ENCODE measurements around the gene GALNT9. TPM values are rescaled to one million over a fixed set of nuclear protein-coding genes. Genes with fewer than 3 reads are reported as not detected.
"Not testable (repeated sequence)": the region's sequence is repeated elsewhere in the genome, so short reads cannot be mapped to it uniquely, and the experiment has no call there.

The GALNT9 gene
- not detected for polyA plus RNA-seq (2013, experiment 1 of 4)
- 0.21 TPM for polyA plus RNA-seq (2013, experiment 2 of 4)
- polyA plus RNA-seq (2013, experiment 3 of 4) = not detected
- polyA plus RNA-seq (2013, experiment 4 of 4) = 0.16 TPM

DNA sequence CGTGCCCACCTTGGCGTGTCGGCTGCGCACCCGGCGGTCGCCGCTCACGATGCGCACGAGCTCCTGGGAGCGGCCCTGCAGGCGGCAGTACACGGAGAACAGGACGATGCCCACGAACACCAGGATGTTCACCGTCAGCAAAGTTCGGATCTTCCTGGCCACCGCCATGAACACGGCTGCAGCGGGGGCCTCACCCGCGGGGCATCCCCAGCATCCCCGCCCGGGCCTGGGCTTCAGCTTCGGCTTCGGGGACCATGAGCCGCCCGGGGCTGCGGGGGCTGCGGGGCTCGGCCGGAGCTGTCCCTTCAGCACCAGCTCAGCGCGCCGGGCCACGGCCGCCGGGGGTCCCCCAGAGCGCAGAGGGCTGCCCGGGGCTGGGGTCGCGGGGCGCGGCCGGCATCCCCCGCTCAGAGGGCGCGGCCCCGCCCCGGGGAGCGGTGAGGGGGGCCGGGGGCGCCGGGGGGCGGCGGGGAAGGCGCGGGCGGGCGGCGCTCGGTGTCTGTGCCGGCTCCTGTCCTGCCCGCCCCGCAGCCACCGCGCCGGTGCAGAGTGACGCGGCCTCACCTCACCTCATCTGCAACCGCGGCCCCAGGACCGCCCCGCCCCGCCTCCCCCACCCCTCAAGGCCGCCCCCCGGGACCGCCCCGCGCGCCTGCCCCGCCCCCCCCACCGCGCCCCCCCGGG is at the start of gene GALNT9:
Gene GALNT9 (minus strand): TSS at position 554 of the 684 bp plus-strand sequence. CDS start 386 bp downstream, at position 168.
- 60 to 64% methylated on average over 72 to 74 of the region's 86 CpGs for WGBS, 2 experiments
- peaks cover 42% of the 10 kb centered on the region for H3K27me3 ChIP-seq (ENCODE audit: control insufficient read depth, insufficient read depth, low read length, poor library complexity, severe bottlenecking)

GRCh38 chr12:132379057-132379456 is 49.7 kb upstream of the GALNT9 start:
- H3K4me1 ChIP-seq (ENCODE audit: control insufficient read depth, insufficient read depth, low read length); H3K27ac ChIP-seq (ENCODE audit: insufficient read depth, low read depth, low read length, poor library complexity, severe bottlenecking); H3K4me3 ChIP-seq (ENCODE audit: insufficient read depth, low read depth, low read length); H3K36me3 ChIP-seq (ENCODE audit: control insufficient read depth, insufficient read depth, low read length); H3K9me3 ChIP-seq (ENCODE audit: control insufficient read depth, low read length): not testable (repeated sequence)
- 88 to 91% methylated on average over 6 of the region's 6 CpGs for WGBS, 2 experiments
- peaks cover 58% of the 10 kb centered on the region for H3K27me3 ChIP-seq (ENCODE audit: control insufficient read depth, insufficient read depth, low read length, poor library complexity, severe bottlenecking)

More for the DNA sequence above, at the start of gene GALNT9:
- Histone ChIP-seq H3K4me1 (ENCODE audit: control insufficient read depth, insufficient read depth, low read length) (no peaks in the 10 kb centered on the region), H3K4me3 (ENCODE audit: insufficient read depth, low read depth, low read length) (no peak within 1 kb of the TSS), H3K36me3 (ENCODE audit: control insufficient read depth, insufficient read depth, low read length) (no peaks in the 10 kb centered on the region), H3K27ac (ENCODE audit: insufficient read depth, low read depth, low read length, poor library complexity, severe bottlenecking) (no peak within 1 kb of the TSS), H3K9me3 (ENCODE audit: control insufficient read depth, low read length) (peaks cover 3% of the 10 kb centered on the region)

DNA sequence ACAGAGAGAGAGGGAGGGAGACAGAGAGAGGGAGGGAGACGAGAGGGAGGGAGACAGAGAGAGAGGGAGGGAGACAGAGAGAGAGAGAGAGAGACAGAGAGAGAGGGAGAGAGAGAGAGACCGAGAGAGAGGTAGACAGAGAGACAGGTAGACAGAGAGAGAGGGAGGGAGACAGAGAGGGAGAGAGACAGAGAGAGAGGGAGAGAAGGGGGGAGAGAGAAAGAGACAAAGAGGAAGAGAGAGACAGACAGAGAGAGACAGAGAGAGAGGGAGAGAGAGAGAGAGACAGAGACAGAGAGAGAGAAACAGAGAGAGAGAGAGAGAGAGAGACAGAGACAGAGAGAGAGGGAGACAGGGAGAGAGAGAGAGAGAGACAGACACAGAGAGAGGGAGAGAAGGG is 47.8 kb upstream of the GALNT9 start:
- Histone ChIP-seq H3K36me3 (ENCODE audit: control insufficient read depth, insufficient read depth, low read length) (no peaks in the 10 kb centered on the region), H3K27ac (ENCODE audit: insufficient read depth, low read depth, low read length, poor library complexity, severe bottlenecking) (no peak overlapping the region), H3K27me3 (ENCODE audit: control insufficient read depth, insufficient read depth, low read length, poor library complexity, severe bottlenecking) (peaks cover 65% of the 10 kb centered on the region), H3K4me1 (ENCODE audit: control insufficient read depth, insufficient read depth, low read length) (no peaks in the 10 kb centered on the region), H3K9me3 (ENCODE audit: control insufficient read depth, low read length) (peaks cover 2% of the 10 kb centered on the region), H3K4me3 (ENCODE audit: insufficient read depth, low read depth, low read length) (no peak overlapping the region)
- WGBS, 2 experiments = 60 to 67% methylated on average over 2 of the region's 2 CpGs

DNA sequence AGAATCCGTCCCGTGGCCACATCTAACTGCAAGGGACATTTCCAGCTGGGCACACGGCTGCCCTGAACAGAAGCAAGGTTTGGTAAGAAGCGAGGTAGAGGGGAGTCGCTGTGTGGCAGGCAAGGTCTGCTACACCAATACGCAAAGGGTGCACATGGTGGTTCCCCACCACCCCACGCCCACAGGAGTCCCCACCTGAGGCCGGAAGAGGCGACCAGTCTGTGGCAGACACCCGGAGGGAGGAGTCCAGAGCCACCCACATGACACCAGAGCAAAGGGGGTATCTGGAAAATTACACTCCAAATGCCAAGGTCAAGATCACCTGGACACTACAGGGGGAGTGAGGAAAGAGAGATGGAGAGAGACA is 47.1 kb upstream of the GALNT9 start:
- Histone ChIP-seq H3K4me3 (ENCODE audit: insufficient read depth, low read depth, low read length) (no peak overlapping the region), H3K4me1 (ENCODE audit: control insufficient read depth, insufficient read depth, low read length) (no peaks in the 10 kb centered on the region), H3K27me3 (ENCODE audit: control insufficient read depth, insufficient read depth, low read length, poor library complexity, severe bottlenecking) (peaks cover 60% of the 10 kb centered on the region), H3K27ac (ENCODE audit: insufficient read depth, low read depth, low read length, poor library complexity, severe bottlenecking) (no peak overlapping the region), H3K9me3 (ENCODE audit: control insufficient read depth, low read length) (peaks cover 2% of the 10 kb centered on the region), H3K36me3 (ENCODE audit: control insufficient read depth, insufficient read depth, low read length) (no peaks in the 10 kb centered on the region)
- WGBS, 2 experiments = 75 to 81% methylated on average over 10 of the region's 10 CpGs

DNA sequence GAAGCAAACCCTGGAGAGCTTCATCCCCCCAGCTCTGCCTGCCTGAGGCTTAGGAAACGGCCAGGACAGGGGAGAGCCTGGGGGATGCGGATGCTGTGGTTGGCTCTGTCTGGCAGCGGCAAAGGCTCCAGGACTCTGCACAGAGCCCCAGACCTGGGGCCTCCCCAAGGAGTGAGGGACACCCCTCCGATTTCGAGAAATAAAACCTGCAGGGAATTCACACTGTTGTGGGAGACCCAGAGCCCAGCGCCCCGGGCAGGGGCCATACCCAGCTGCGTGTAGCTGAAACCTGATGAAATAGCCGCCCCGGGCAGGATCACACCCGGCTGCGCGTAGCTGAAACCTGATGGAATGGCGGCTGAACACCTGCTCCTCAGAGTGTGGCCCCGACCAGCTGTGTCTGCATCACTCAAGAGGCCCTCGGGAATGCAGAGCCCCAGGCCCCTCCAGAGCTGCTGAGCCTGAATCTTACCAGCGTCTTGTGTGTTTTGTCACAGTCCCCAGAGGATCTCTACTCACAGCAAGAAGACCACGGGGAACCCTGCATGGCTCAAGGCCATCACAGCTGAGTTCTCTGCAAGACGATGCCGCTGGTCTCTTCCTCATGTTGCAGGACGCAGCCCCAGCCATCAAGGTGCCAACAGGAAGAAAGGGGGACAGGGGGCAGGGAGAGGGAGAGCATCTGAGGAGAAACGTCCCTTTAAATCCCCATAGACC is 46.5 kb upstream of the GALNT9 start:
- Histone ChIP-seq H3K4me1 (ENCODE audit: control insufficient read depth, insufficient read depth, low read length) (no peaks in the 10 kb centered on the region), H3K27ac (ENCODE audit: insufficient read depth, low read depth, low read length, poor library complexity, severe bottlenecking) (no peak overlapping the region), H3K4me3 (ENCODE audit: insufficient read depth, low read depth, low read length) (no peak overlapping the region), H3K27me3 (ENCODE audit: control insufficient read depth, insufficient read depth, low read length, poor library complexity, severe bottlenecking) (peaks cover 58% of the 10 kb centered on the region), H3K9me3 (ENCODE audit: control insufficient read depth, low read length) (peaks cover 2% of the 10 kb centered on the region), H3K36me3 (ENCODE audit: control insufficient read depth, insufficient read depth, low read length) (no peaks in the 10 kb centered on the region)
- 74 to 78% methylated on average over 22 of the region's 22 CpGs for WGBS, 2 experiments

- 78 to 81% methylated on average over 28 of the region's 28 CpGs for WGBS, 2 experiments
- Histone ChIP-seq H3K27me3 (ENCODE audit: control insufficient read depth, insufficient read depth, low read length, poor library complexity, severe bottlenecking) (peaks cover 52% of the 10 kb centered on the region), H3K9me3 (ENCODE audit: control insufficient read depth, low read length) (peaks cover 2% of the 10 kb centered on the region), H3K4me1 (ENCODE audit: control insufficient read depth, insufficient read depth, low read length) (no peaks in the 10 kb centered on the region), H3K27ac (ENCODE audit: insufficient read depth, low read depth, low read length, poor library complexity, severe bottlenecking) (no peak overlapping the region), H3K4me3 (ENCODE audit: insufficient read depth, low read depth, low read length) (no peak overlapping the region), H3K36me3 (ENCODE audit: control insufficient read depth, insufficient read depth, low read length) (no peaks in the 10 kb centered on the region)
Measured at GRCh38 chr12:132374612-132375445, 45.4 kb upstream of the GALNT9 start.

DNA sequence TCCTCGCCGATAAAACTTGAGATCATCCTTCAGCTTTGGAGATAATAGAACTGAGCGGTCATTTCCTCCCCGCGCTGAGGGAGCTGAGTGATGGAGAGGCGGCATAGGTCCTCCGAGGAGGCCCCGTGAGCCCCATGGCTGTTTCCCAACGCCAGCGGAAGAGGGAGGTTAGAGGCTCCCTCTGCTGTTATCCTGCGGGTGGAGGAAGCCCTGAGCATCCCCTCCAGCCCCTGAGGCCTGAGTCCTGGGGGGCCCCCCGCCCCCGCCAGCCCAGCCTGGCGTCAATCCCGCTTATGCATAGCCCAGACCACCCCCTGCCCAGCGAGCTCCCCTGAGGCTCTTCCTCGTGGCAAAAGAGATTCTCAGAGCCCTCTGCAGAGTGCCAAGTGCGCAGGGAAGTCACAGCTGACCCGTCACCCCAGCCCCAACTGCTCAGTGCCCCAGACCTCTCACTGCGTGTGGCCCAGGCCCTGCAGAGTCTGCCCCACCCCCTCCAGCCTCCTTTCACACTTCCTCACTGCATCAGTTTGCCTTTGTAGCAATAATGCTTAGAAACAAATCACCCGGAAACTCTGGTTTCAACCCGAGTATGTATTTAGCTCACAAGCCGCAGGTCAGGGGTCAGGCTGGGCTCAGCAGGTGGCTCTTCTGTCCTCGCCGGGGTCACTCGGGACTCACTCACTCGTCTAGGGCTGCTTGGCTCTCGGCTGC is 44.7 kb upstream of the GALNT9 start:
- Histone ChIP-seq H3K4me3 (ENCODE audit: insufficient read depth, low read depth, low read length) (no peak overlapping the region), H3K36me3 (ENCODE audit: control insufficient read depth, insufficient read depth, low read length) (no peaks in the 10 kb centered on the region), H3K9me3 (ENCODE audit: control insufficient read depth, low read length) (peaks cover 2% of the 10 kb centered on the region), H3K27me3 (ENCODE audit: control insufficient read depth, insufficient read depth, low read length, poor library complexity, severe bottlenecking) (peaks cover 49% of the 10 kb centered on the region), H3K27ac (ENCODE audit: insufficient read depth, low read depth, low read length, poor library complexity, severe bottlenecking) (no peak overlapping the region), H3K4me1 (ENCODE audit: control insufficient read depth, insufficient read depth, low read length) (no peaks in the 10 kb centered on the region)
- 62 to 63% methylated on average over 28 of the region's 28 CpGs for WGBS, 2 experiments

DNA sequence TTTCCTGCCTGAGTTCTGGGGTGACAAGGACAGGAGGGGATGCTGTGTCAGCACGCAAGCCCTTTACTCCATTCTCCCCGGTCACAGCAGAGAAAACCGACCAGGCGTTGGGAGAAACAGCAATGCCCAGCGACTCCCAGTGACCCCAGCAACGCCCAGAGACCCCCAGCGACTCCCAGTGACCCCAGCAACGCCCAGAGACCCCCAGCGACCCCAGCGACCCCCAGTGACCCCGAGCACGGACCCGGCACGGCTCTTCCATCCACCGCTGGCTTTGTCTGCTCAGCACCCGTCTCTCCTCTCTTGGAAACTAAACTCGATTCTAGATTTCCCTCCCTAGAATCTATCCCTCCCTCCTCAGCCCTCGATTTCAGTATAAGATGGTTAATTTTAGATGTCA is 38.5 kb upstream of the GALNT9 start:
- Histone ChIP-seq H3K36me3 (ENCODE audit: control insufficient read depth, insufficient read depth, low read length) (no peaks in the 10 kb centered on the region), H3K27ac (ENCODE audit: insufficient read depth, low read depth, low read length, poor library complexity, severe bottlenecking) (no peak overlapping the region), H3K27me3 (ENCODE audit: control insufficient read depth, insufficient read depth, low read length, poor library complexity, severe bottlenecking) (peaks cover 12% of the 10 kb centered on the region), H3K4me3 (ENCODE audit: insufficient read depth, low read depth, low read length) (no peak overlapping the region), H3K4me1 (ENCODE audit: control insufficient read depth, insufficient read depth, low read length) (no peaks in the 10 kb centered on the region), H3K9me3 (ENCODE audit: control insufficient read depth, low read length) (peaks cover 3% of the 10 kb centered on the region)
- 68 to 74% methylated on average over 16 to 18 of the region's 18 CpGs for WGBS, 2 experiments

DNA sequence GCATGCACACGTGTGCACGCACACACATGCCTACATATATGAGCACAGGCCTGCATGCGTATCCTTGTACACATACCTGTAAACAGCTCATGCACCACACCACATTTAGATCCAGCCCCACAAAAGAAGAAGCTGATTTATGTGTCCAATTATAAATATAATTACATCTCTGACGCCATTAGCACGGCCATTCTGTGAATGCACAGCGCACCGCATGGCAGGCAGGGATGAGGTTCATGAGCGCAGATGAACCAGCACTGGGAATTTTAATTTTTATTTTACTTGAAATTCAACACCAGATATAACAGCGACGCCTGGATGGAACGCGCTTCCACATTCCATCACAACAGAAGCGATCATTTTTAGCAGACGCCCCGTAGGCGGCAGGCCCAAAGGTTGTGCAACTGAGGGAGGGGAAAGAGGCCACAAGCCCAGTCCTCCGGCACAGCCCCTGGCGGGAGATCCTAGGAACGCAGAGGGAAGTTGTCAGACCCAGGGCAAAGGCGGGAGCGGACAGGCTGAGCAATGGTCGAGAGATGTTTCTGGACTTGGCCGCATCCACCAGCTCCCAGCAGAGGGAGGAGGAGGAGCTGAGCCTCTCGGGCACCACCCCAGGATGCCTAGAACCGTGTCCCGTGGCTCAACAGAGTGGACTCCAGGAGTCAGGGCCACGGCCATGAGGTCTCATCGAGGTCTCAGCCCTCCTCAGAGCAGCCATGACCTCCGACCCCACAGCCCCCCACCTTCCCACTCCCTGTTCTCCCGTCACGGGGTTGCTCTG is 37.9 kb upstream of the GALNT9 start:
- peaks cover 8% of the 10 kb centered on the region for H3K27me3 ChIP-seq (ENCODE audit: control insufficient read depth, insufficient read depth, low read length, poor library complexity, severe bottlenecking)
- H3K9me3 ChIP-seq (ENCODE audit: control insufficient read depth, low read length) = peaks cover 3% of the 10 kb centered on the region
- no peak overlapping the region for H3K4me3 ChIP-seq (ENCODE audit: insufficient read depth, low read depth, low read length)
- H3K36me3 ChIP-seq (ENCODE audit: control insufficient read depth, insufficient read depth, low read length) = no peaks in the 10 kb centered on the region
- 85 to 89% methylated on average over 31 of the region's 31 CpGs for WGBS, 2 experiments
- no peak overlapping the region for H3K27ac ChIP-seq (ENCODE audit: insufficient read depth, low read depth, low read length, poor library complexity, severe bottlenecking)
- no peaks in the 10 kb centered on the region for H3K4me1 ChIP-seq (ENCODE audit: control insufficient read depth, insufficient read depth, low read length)

All from ectodermal cell (in vitro differentiated cells).